ENCODE data around the gene GMPPA. TPM values are rescaled to one million over a fixed set of nuclear protein-coding genes. Genes with fewer than 3 reads are reported as not detected.
A peak's percentile ranks its signal among the peaks of the same experiment; 100 is the strongest.

The GMPPA gene
- total RNA-seq, 3 donors from 2014 or later = 15.7 to 33.4 (median 29.7) TPM

GRCh38 chr2:219459460-219460311 is 39.0 kb upstream of the GMPPA start:
- Histone ChIP-seq H3K4me3 (no peak overlapping the region), H3K27me3 (no peaks in the 10 kb centered on the region), H3K36me3 (no peaks in the 10 kb centered on the region), H3K9me3 (no peaks in the 10 kb centered on the region), H3K4me1 (peaks cover 6 to 20% of the 10 kb centered on the region in 2 donors), H3K27ac (peak overlapping the region; percentile 71 to 84)
- intact Hi-C loops (cut with DNase I; ENCODE audit: low total_unique reads) = loop anchor here (1.0 kb wide), 1 partner anchor 34 kb away; no protein-coding TSS in a partner anchor
- no peak for DNase-seq (ENCODE audit: low spot score in 2 of 2)
- TF ChIP-seq CTCF (IDR thresholded peaks at IDR 0.05) (peak; percentile 44 to 80 (median 77)), POLR2AphosphoS5 (IDR thresholded peaks at IDR 0.05) (no peak), POLR2A (IDR thresholded peaks at IDR 0.05) (no peak)

GRCh38 chr2:219460424-219460926 is 38.2 kb upstream of the GMPPA start:
- Histone ChIP-seq H3K27me3 (no peaks in the 10 kb centered on the region), H3K9me3 (no peaks in the 10 kb centered on the region), H3K4me3 (peak overlapping the region in 2 of 3 donors; percentile 16 to 43), H3K27ac (peak overlapping the region; percentile 71 to 84), H3K4me1 (peaks cover 6 to 20% of the 10 kb centered on the region in 2 donors), H3K36me3 (no peaks in the 10 kb centered on the region)
- TF ChIP-seq POLR2A (IDR thresholded peaks at IDR 0.05) = no peak
- TF ChIP-seq POLR2AphosphoS5 (IDR thresholded peaks at IDR 0.05) = no peak
- no peak for TF ChIP-seq CTCF (IDR thresholded peaks at IDR 0.05)
- peak in 1 of 2 donors; percentile 38 for DNase-seq (ENCODE audit: low spot score in 2 of 2)
- intact Hi-C loops (cut with DNase I; ENCODE audit: low total_unique reads) = loop anchor here (1.0 kb wide), 1 partner anchor 33 kb away; no protein-coding TSS in a partner anchor

- Histone ChIP-seq H3K9me3 (no peaks in the 10 kb centered on the region), H3K27ac (peak overlapping the region; percentile 71 to 84), H3K36me3 (no peaks in the 10 kb centered on the region), H3K4me3 (peak overlapping the region in 2 of 3 donors; percentile 16 to 43), H3K4me1 (peaks cover 6 to 20% of the 10 kb centered on the region in 2 donors), H3K27me3 (no peaks in the 10 kb centered on the region)
- intact Hi-C loops (cut with DNase I; ENCODE audit: low total_unique reads) = no loop called here
- TF ChIP-seq POLR2A (IDR thresholded peaks at IDR 0.05) (no peak), CTCF (IDR thresholded peaks at IDR 0.05) (no peak), POLR2AphosphoS5 (IDR thresholded peaks at IDR 0.05) (no peak)
- no peak for DNase-seq (ENCODE audit: low spot score in 2 of 2)
Measured at GRCh38 chr2:219461047-219461514, 37.6 kb upstream of the GMPPA start.

GRCh38 chr2:219461669-219462068 is 37.0 kb upstream of the GMPPA start:
- H3K36me3 ChIP-seq = no peaks in the 10 kb centered on the region
- DNase-seq (ENCODE audit: low spot score in 2 of 2) = no peak
- peak overlapping the region; percentile 71 to 84 for H3K27ac ChIP-seq
- no peak for TF ChIP-seq CTCF (IDR thresholded peaks at IDR 0.05)
- no peak for TF ChIP-seq POLR2AphosphoS5 (IDR thresholded peaks at IDR 0.05)
- TF ChIP-seq POLR2A (IDR thresholded peaks at IDR 0.05) = no peak
- peaks cover 6 to 20% of the 10 kb centered on the region in 2 donors for H3K4me1 ChIP-seq
- no peak overlapping the region for H3K4me3 ChIP-seq
- H3K27me3 ChIP-seq = no peaks in the 10 kb centered on the region
- intact Hi-C loops (cut with DNase I; ENCODE audit: low total_unique reads) = no loop called here
- H3K9me3 ChIP-seq = no peaks in the 10 kb centered on the region

- no peak overlapping the region for H3K4me3 ChIP-seq
- no peaks in the 10 kb centered on the region for H3K9me3 ChIP-seq
- no peak for DNase-seq (ENCODE audit: low spot score in 2 of 2)
- H3K27ac ChIP-seq = no peak overlapping the region
- no peaks in the 10 kb centered on the region for H3K27me3 ChIP-seq
- no peaks in the 10 kb centered on the region for H3K36me3 ChIP-seq
- intact Hi-C loops (cut with DNase I; ENCODE audit: low total_unique reads) = no loop called here
- peaks cover 6 to 20% of the 10 kb centered on the region in 2 donors for H3K4me1 ChIP-seq
- TF ChIP-seq POLR2AphosphoS5 (IDR thresholded peaks at IDR 0.05) = no peak
- TF ChIP-seq POLR2A (IDR thresholded peaks at IDR 0.05) = no peak
- no peak for TF ChIP-seq CTCF (IDR thresholded peaks at IDR 0.05)
Measured at GRCh38 chr2:219462349-219462748, 36.3 kb upstream of the GMPPA start.
